ENCODE data around the gene CENPX.

CENPX gene

GRCh38 chr17:82063424-82064415, 41.0 kb upstream of the CENPX start:
- H3K4me3 ChIP-seq (ENCODE audit: low read depth, low read length) = no peak overlapping the region
- in situ Hi-C loops (cut with HindIII; ENCODE audit: low sequenced_read_pairs) = no loop called here
- no peak for TF ChIP-seq CTCF (IDR thresholded peaks at IDR 0.05; ENCODE audit: low read depth, low read length)
- no peak for DNase-seq (ENCODE audit: low read depth, low spot score)

GRCh38 chr17:82062984-82063368, 40.3 kb upstream of the CENPX start:
- in situ Hi-C loops (cut with HindIII; ENCODE audit: low sequenced_read_pairs) = no loop called here
- TF ChIP-seq CTCF (IDR thresholded peaks at IDR 0.05; ENCODE audit: low read depth, low read length) = no peak
- no peak overlapping the region for H3K4me3 ChIP-seq (ENCODE audit: low read depth, low read length)
- no peak for DNase-seq (ENCODE audit: low read depth, low spot score)

- peak; percentile 6 for TF ChIP-seq CTCF (IDR thresholded peaks at IDR 0.05; ENCODE audit: low read depth, low read length)
- no peak for DNase-seq (ENCODE audit: low read depth, low spot score)
- in situ Hi-C loops (cut with HindIII; ENCODE audit: low sequenced_read_pairs) = no loop called here
- H3K4me3 ChIP-seq (ENCODE audit: low read depth, low read length) = no peak overlapping the region
Measured at GRCh38 chr17:82062076-82062983, 39.7 kb upstream of the CENPX start.

- in situ Hi-C loops (cut with HindIII; ENCODE audit: low sequenced_read_pairs) = no loop called here
- no peak for DNase-seq (ENCODE audit: low read depth, low spot score)
- TF ChIP-seq CTCF (IDR thresholded peaks at IDR 0.05; ENCODE audit: low read depth, low read length) = no peak
- H3K4me3 ChIP-seq (ENCODE audit: low read depth, low read length) = no peak overlapping the region
Measured at GRCh38 chr17:82061047-82061925, 38.6 kb upstream of the CENPX start.

- in situ Hi-C loops (cut with HindIII; ENCODE audit: low sequenced_read_pairs) = no loop called here
- DNase-seq (ENCODE audit: low read depth, low spot score) = no peak
- TF ChIP-seq CTCF (IDR thresholded peaks at IDR 0.05; ENCODE audit: low read depth, low read length) = no peak
- H3K4me3 ChIP-seq (ENCODE audit: low read depth, low read length) = no peak overlapping the region
Measured at GRCh38 chr17:82060614-82061013, 37.9 kb upstream of the CENPX start.

- no peak for TF ChIP-seq CTCF (IDR thresholded peaks at IDR 0.05; ENCODE audit: low read depth, low read length)
- in situ Hi-C loops (cut with HindIII; ENCODE audit: low sequenced_read_pairs) = no loop called here
- H3K4me3 ChIP-seq (ENCODE audit: low read depth, low read length) = no peak overlapping the region
- DNase-seq (ENCODE audit: low read depth, low spot score) = no peak
Measured at GRCh38 chr17:82060001-82060380, 37.3 kb upstream of the CENPX start.
